Esophagus squamous epithelium (tissue), 4 donors: ENCODE results near the gene GPATCH3.
A peak's percentile ranks its signal among the peaks of the same experiment; 100 is the strongest.

ENCODE experiments used
- POLR2A ChIP-seq, 4 donors: fragments of 450-650 bp; IDR thresholded peaks; one replicate each; pipeline ENCODE4 v1.6.1; 2017; ENCODE audit warnings: antibody characterized with exemption in 4 of 4, mild to moderate bottlenecking in 4 of 4, moderate library complexity in 3 of 4
- TF ChIP-seq, protein P1 (sequence below), 6 experiments: fragments of 450-650 bp in 4 of 6; fragments of 200-600 bp in 2 of 6; sonication (generic) in 2 of 6; IDR thresholded peaks; one replicate each; pipeline ENCODE4 v1.5.1; 2016 to 2019; ENCODE audit warnings: antibody characterized with exemption in 6 of 6, mild to moderate bottlenecking in 4 of 6, moderate library complexity in 4 of 6

DNA sequence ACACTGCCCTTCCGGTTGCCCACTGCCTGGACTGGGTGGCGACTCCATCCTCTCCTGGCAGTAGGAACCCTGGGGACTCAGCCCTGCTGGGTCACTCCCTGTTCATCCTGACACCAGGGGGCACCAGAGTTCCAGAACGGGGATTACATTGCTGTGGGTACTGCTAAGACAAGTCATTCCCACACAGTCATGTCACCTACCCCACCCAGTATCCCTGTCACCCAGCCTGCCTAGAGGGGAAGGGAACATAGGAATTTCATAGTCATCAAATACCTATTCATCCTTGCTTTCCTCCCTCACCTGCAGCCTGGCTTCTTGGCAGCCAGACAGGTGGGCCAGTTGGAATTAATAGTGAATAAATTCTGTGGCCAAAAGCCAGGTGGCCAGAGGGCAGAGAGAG is 47.1 kb downstream of the GPATCH3 start:
- TF ChIP-seq, protein P1, sequence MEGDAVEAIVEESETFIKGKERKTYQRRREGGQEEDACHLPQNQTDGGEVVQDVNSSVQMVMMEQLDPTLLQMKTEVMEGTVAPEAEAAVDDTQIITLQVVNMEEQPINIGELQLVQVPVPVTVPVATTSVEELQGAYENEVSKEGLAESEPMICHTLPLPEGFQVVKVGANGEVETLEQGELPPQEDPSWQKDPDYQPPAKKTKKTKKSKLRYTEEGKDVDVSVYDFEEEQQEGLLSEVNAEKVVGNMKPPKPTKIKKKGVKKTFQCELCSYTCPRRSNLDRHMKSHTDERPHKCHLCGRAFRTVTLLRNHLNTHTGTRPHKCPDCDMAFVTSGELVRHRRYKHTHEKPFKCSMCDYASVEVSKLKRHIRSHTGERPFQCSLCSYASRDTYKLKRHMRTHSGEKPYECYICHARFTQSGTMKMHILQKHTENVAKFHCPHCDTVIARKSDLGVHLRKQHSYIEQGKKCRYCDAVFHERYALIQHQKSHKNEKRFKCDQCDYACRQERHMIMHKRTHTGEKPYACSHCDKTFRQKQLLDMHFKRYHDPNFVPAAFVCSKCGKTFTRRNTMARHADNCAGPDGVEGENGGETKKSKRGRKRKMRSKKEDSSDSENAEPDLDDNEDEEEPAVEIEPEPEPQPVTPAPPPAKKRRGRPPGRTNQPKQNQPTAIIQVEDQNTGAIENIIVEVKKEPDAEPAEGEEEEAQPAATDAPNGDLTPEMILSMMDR (IDR thresholded peaks at IDR 0.05), result peak; percentile 69 to 94 (median 88)
- TF ChIP-seq POLR2A (IDR thresholded peaks at IDR 0.05), result no peak
